NCI-H2081 treated with DMSO at 0.1 percent for 48 hours (cell line): ENCODE results near the gene LYSET.
"Not testable (repeated sequence)": the region's sequence is repeated elsewhere in the genome, so short reads cannot be mapped to it uniquely, and the experiment has no call there.

ENCODE experiments used
- DNase-seq: peaks from one replicate; lab custom pipeline; 2025; lab: John Stamatoyannopoulos, UW

Gene LYSET

GRCh38 chr14:93223565-93223964 is 38.4 kb downstream of the LYSET start:
- DNase-seq = no peak

- DNase-seq = no peak
Observed at GRCh38 chr14:93228550-93228949, 43.4 kb downstream of the LYSET start.

GRCh38 chr14:93230539-93230938 is 45.4 kb downstream of the LYSET start:
- DNase-seq = no peak

GRCh38 chr14:93231129-93231979 is 46.2 kb downstream of the LYSET start:
- DNase-seq = no peak

- DNase-seq = no peak
Observed at GRCh38 chr14:93232159-93232558, 47.0 kb downstream of the LYSET start.

- DNase-seq = not testable (repeated sequence)
Observed at GRCh38 chr14:93233078-93233477, 48.0 kb downstream of the LYSET start.

- DNase-seq = no peak
Observed at GRCh38 chr14:93234798-93235197, 49.7 kb downstream of the LYSET start.
